HL-60 (cell line): ENCODE measurements around the gene HORMAD2.

Experiments
- DNase-seq, 2 experiments: peaks; one replicate each; pipeline ENCODE4 v3.0.0-alpha.2; 2010 to 2020; ENCODE audit warnings: low read depth in 1 of 2, low spot score in 1 of 2
- H3K27ac ChIP-seq: fragments of 250-450 bp; sonication (Bioruptor Pico); replicated peaks from 2 replicates; pipeline ENCODE4 v1.5.1; 2020; ENCODE audit warnings: mild to moderate bottlenecking, moderate library complexity
- H3K27me3 ChIP-seq: fragments of 250-450 bp; sonication (Bioruptor Pico); 2 replicates; pipeline ENCODE4 v1.5.1; 2021; ENCODE audit warnings: mild to moderate bottlenecking, moderate library complexity; ENCODE audit not compliant: insufficient read depth, poor library complexity, severe bottlenecking
- H3K4me3 ChIP-seq: replicated peaks from 2 replicates; pipeline ENCODE4 v1.5.1; 2011; ENCODE audit warnings: mild to moderate bottlenecking, control low read depth, low read length; ENCODE audit not compliant: insufficient read depth
- CTCF ChIP-seq: IDR thresholded peaks from one replicate; pipeline ENCODE4 v1.5.1; 2011; ENCODE audit warnings: low read length, control low read depth, inconsistent platforms; ENCODE audit not compliant: insufficient read depth
- GABPA ChIP-seq: IDR thresholded peaks from 2 replicates; pipeline ENCODE4 v1.6.1; 2012; ENCODE audit warnings: low read depth
- POLR2AphosphoS5 ChIP-seq: IDR thresholded peaks from 2 replicates; pipeline ENCODE4 v1.6.1; 2012; ENCODE audit warnings: low read depth
- REST ChIP-seq: IDR thresholded peaks from 2 replicates; pipeline ENCODE4 v1.6.1; 2012; ENCODE audit warnings: low read depth; ENCODE audit not compliant: insufficient replicate concordance
- SPI1 ChIP-seq: IDR thresholded peaks from 2 replicates; pipeline ENCODE4 v1.6.1; 2012; ENCODE audit warnings: low read depth, mild to moderate bottlenecking, borderline replicate concordance

The HORMAD2 gene

GRCh38 chr22:30123463-30123862 lies 43.2 kb downstream of the HORMAD2 start:
- H3K27ac ChIP-seq, result no peak overlapping the region
- no peak for DNase-seq
- TF ChIP-seq GABPA (no peak), POLR2AphosphoS5 (no peak), SPI1 (no peak), CTCF (no peak), REST (no peak)
- peaks cover 6% of the 10 kb centered on the region for H3K27me3 ChIP-seq
- H3K4me3 ChIP-seq, result no peak overlapping the region

- no peak overlapping the region for H3K27ac ChIP-seq
- peak; percentile 90 for TF ChIP-seq SPI1
- TF ChIP-seq POLR2AphosphoS5, result no peak
- no peak for TF ChIP-seq GABPA
- TF ChIP-seq REST, result no peak
- no peak for TF ChIP-seq CTCF
- DNase-seq, result peak; percentile 43 to 56
- H3K4me3 ChIP-seq, result no peak overlapping the region
- H3K27me3 ChIP-seq, result no peaks in the 10 kb centered on the region
Observed at GRCh38 chr22:30127749-30128166, 47.5 kb downstream of the HORMAD2 start.

GRCh38 chr22:30128511-30128910 lies 48.2 kb downstream of the HORMAD2 start:
- H3K27me3 ChIP-seq, result no peaks in the 10 kb centered on the region
- no peak overlapping the region for H3K27ac ChIP-seq
- H3K4me3 ChIP-seq, result no peak overlapping the region
- DNase-seq, result no peak
- no peak for TF ChIP-seq REST
- no peak for TF ChIP-seq CTCF
- TF ChIP-seq GABPA, result no peak
- no peak for TF ChIP-seq POLR2AphosphoS5
- TF ChIP-seq SPI1, result no peak
